Body of pancreas (tissue), 4 donors: ENCODE measurements around the gene CFLAR. TPM values are rescaled to one million over a fixed set of nuclear protein-coding genes. Genes with fewer than 3 reads are reported as not detected.

Experiments used
- ATAC-seq: fragments of 150-250 bp; one replicate; pipeline ENCODE4 v1.9.1; 2016
- DNase-seq, 4 donors: peaks; one replicate each; pipeline ENCODE4 v3.0.0-alpha.2; 2019
- H3K27ac ChIP-seq, 4 donors: fragments of 200-600 bp; sonication (generic); 1 replicate in 3 of 4; 2 replicates in 1 of 4; pipeline versions ENCODE4 v1.5.1 to v1.6.1; 2016 to 2019; ENCODE audit warnings: mild to moderate bottlenecking in 1 of 4, mixed read lengths in 1 of 4, moderate library complexity in 1 of 4
- H3K27me3 ChIP-seq, 2 donors: fragments of 200-600 bp; sonication (generic); one replicate each; pipeline ENCODE4 v1.6.0; 2016; ENCODE audit warnings: mild to moderate bottlenecking in 1 of 2
- H3K36me3 ChIP-seq, 2 donors: fragments of 200-600 bp; sonication (generic); replicated peaks in 1 of 2; 2 replicates each; pipeline ENCODE4 v1.5.1; 2016; ENCODE audit warnings: low read depth in 2 of 2; ENCODE audit not compliant: insufficient read depth in 1 of 2
- H3K4me1 ChIP-seq: fragments of 200-600 bp; sonication (generic); one replicate; pipeline ENCODE4 v1.6.0; 2016
- H3K4me3 ChIP-seq, 2 donors: fragments of 200-600 bp; sonication (generic); 1 replicate in 1 of 2; 2 replicates in 1 of 2; pipeline ENCODE4 v1.5.1; 2016 to 2019
- H3K9me3 ChIP-seq, 3 donors: fragments of 200-600 bp; sonication (generic); 1 replicate in 2 of 3; 2 replicates in 1 of 3; pipeline ENCODE4 v1.5.1; 2016
- CTCF ChIP-seq, 7 experiments: fragments of 450-650 bp in 4 of 7; fragments of 200-600 bp in 3 of 7; sonication (generic) in 3 of 7; IDR thresholded peaks; one replicate each; pipeline ENCODE4 v1.5.1; 2016 to 2019; ENCODE audit warnings: antibody characterized with exemption in 7 of 7
- POLR2A ChIP-seq, 3 donors: fragments of 450-650 bp; IDR thresholded peaks; one replicate each; pipeline ENCODE4 v1.6.1; 2016; ENCODE audit warnings: antibody characterized with exemption in 3 of 3, mild to moderate bottlenecking in 2 of 3
- WGBS, 2 donors: methylation state at CpG; one replicate each; pipeline ENCODE4 v1.1.5; 2017; 5-methylcytosine and 5-hydroxymethylcytosine counted together
- intact Hi-C: fragments of 100-400 bp; cut with DNase I; formaldehyde crosslinking; loops from one replicate; pipeline ENCODE4 v1.15.1; 2023
- total RNA-seq, 2 donors: library from RNA; depleted of rRNA; stranded (reverse); fragments of >200 nt; gene quantifications; one replicate each; pipeline ENCODE4 v1.1.0, GENCODE V29; 2016

The CFLAR gene
- total RNA-seq, 2 donors from 2014 or later = 83.3 to 113 TPM

- H3K4me1 ChIP-seq = no peaks in the 10 kb centered on the region
- ATAC-seq (no peak), DNase-seq (no peak)
- no peaks in the 10 kb centered on the region for H3K27me3 ChIP-seq
- peaks cover 0 to 10% of the 10 kb centered on the region in 2 donors for H3K36me3 ChIP-seq
- TF ChIP-seq CTCF (IDR thresholded peaks at IDR 0.05) (no peak), POLR2A (IDR thresholded peaks at IDR 0.05) (no peak)
- intact Hi-C loops = no loop called here
- H3K27ac ChIP-seq = no peak overlapping the region
- WGBS, 2 donors = 79 to 87% methylated on average over 1 of the region's 1 CpG
- no peaks in the 10 kb centered on the region for H3K9me3 ChIP-seq
- H3K4me3 ChIP-seq = no peak overlapping the region
Measured at GRCh38 chr2:201196803-201197202, 80.8 kb downstream of the CFLAR start.

- intact Hi-C loops = no loop called here
- no peak overlapping the region for H3K27ac ChIP-seq
- no peaks in the 10 kb centered on the region for H3K4me1 ChIP-seq
- H3K27me3 ChIP-seq = no peaks in the 10 kb centered on the region
- ATAC-seq = no peak
- no peak for DNase-seq
- WGBS, 2 donors = 71 to 83% methylated on average over 4 of the region's 4 CpGs
- H3K9me3 ChIP-seq = no peaks in the 10 kb centered on the region
- H3K4me3 ChIP-seq = no peak overlapping the region
- TF ChIP-seq POLR2A (IDR thresholded peaks at IDR 0.05) (no peak), CTCF (IDR thresholded peaks at IDR 0.05) (no peak)
- peaks cover 0 to 10% of the 10 kb centered on the region in 2 donors for H3K36me3 ChIP-seq
Measured at GRCh38 chr2:201197781-201198180, 81.8 kb downstream of the CFLAR start.

GRCh38 chr2:201199847-201200246, 83.9 kb downstream of the CFLAR start:
- DNase-seq (no peak), ATAC-seq (no peak)
- WGBS, 2 donors = 80 to 82% methylated on average over 5 of the region's 5 CpGs
- H3K4me3 ChIP-seq = no peak overlapping the region
- peaks cover 0 to 10% of the 10 kb centered on the region in 2 donors for H3K36me3 ChIP-seq
- no peaks in the 10 kb centered on the region for H3K4me1 ChIP-seq
- H3K27ac ChIP-seq = no peak overlapping the region
- no peaks in the 10 kb centered on the region for H3K9me3 ChIP-seq
- TF ChIP-seq POLR2A (IDR thresholded peaks at IDR 0.05) (no peak), CTCF (IDR thresholded peaks at IDR 0.05) (no peak)
- H3K27me3 ChIP-seq = no peaks in the 10 kb centered on the region
- intact Hi-C loops = no loop called here

GRCh38 chr2:201200345-201200744, 84.4 kb downstream of the CFLAR start:
- ATAC-seq = no peak
- TF ChIP-seq POLR2A (IDR thresholded peaks at IDR 0.05) (no peak), CTCF (IDR thresholded peaks at IDR 0.05) (no peak)
- intact Hi-C loops = no loop called here
- no peak overlapping the region for H3K27ac ChIP-seq
- H3K27me3 ChIP-seq = no peaks in the 10 kb centered on the region
- H3K4me1 ChIP-seq = no peaks in the 10 kb centered on the region
- DNase-seq = no peak
- 71 to 76% methylated on average over 7 to 8 of the region's 8 CpGs for WGBS, 2 donors
- no peak overlapping the region for H3K4me3 ChIP-seq
- no peaks in the 10 kb centered on the region for H3K9me3 ChIP-seq
- H3K36me3 ChIP-seq = peaks cover 0 to 10% of the 10 kb centered on the region in 2 donors

GRCh38 chr2:201201371-201201770, 85.4 kb downstream of the CFLAR start:
- intact Hi-C loops = no loop called here
- no peak overlapping the region for H3K27ac ChIP-seq
- WGBS, 2 donors = 85% methylated on average over 8 of the region's 8 CpGs

More at GRCh38 chr2:201201371-201201770, 85.4 kb downstream of the CFLAR start:
- Histone ChIP-seq H3K36me3 (peaks cover 0 to 7% of the 10 kb centered on the region in 2 donors), H3K9me3 (no peaks in the 10 kb centered on the region), H3K4me1 (no peaks in the 10 kb centered on the region), H3K27me3 (no peaks in the 10 kb centered on the region), H3K4me3 (no peak overlapping the region)
- no peak for ATAC-seq
- TF ChIP-seq CTCF (IDR thresholded peaks at IDR 0.05) = no peak
- TF ChIP-seq POLR2A (IDR thresholded peaks at IDR 0.05) = no peak
- no peak for DNase-seq
